Measurements from ENCODE around the gene ST8SIA5. TPM values are rescaled to one million over a fixed set of nuclear protein-coding genes. Genes with fewer than 3 reads are reported as not detected.

Gene ST8SIA5
- total RNA-seq, 1 experiment from 2014 or later, result not detected

DNA sequence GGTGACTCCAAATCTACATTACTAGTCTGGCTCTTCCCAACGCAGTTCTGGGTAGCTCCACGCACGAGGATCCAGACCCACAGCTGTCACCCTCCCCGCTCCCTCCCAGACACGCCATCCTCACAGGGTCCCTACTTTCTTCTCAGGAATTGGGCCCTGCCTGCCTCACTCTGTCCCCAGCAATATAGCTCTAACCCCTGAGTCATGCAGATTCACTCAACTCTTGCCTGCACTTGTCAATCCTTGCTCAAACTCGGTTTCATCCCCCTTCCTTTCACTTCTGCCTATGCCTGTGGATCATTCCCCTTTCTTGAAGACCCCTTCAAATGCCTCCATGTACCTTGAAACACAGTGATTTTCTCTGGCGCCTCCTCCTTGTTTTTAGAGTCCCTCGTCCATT lies 5.0 kb downstream of the ST8SIA5 start:
- no peak for DNase-seq (ENCODE audit: low spot score)
- in situ Hi-C loops (cut with HindIII; ENCODE audit: low sequenced_read_pairs), result no loop called here

- in situ Hi-C loops (cut with HindIII; ENCODE audit: low sequenced_read_pairs), result no loop called here
- no peak for DNase-seq (ENCODE audit: low spot score)
These were observed 6.2 kb downstream of the ST8SIA5 start for GRCh38 chr18:46750626-46751025.

GRCh38 chr18:46748466-46748865 lies 8.4 kb downstream of the ST8SIA5 start:
- in situ Hi-C loops (cut with HindIII; ENCODE audit: low sequenced_read_pairs), result no loop called here

DNA sequence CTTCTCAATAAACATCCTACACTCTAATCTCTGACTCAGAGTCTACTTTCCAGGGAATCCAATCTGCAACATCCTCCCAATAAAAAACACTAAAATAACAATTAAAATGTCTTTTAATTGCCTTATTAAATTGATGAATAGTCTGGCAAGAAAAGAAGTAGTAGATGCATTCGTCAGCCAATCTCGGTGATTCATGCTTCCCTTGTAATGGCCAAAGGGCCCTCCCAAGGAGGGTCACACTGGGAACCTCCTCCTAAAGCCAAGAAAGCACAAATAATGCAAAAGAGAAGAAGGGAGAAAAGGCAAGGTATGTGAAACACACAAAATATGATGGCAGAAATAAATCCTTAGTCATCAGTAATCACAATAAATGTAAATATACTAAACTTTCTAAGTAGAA lies 16.8 kb downstream of the ST8SIA5 start:
- DNase-seq (ENCODE audit: low spot score), result no peak
- in situ Hi-C loops (cut with HindIII; ENCODE audit: low sequenced_read_pairs), result no loop called here

More at GRCh38 chr18:46748466-46748865, 8.4 kb downstream of the ST8SIA5 start:
- no peak for DNase-seq (ENCODE audit: low spot score)

DNA sequence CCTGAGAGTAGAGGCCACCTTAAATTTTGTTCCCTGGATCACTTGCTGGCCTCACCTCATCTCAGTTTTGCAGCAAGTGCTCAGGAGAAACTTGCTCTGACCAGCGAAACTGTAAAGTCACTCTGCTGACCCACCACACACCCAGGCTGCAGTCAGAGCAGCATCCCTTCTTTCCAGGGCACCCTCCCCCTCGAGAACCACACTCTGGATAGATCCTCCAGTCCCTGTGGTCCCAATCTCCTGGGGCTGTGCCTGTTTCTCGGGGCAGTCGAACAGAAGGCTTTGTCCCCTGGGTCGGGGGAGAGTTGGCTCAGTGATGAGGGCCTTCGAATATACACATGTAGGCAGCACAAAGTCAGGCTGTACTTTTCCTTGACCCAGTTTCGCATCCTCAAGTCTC lies 18.4 kb downstream of the ST8SIA5 start:
- peak; percentile 40 for DNase-seq (ENCODE audit: low spot score)
- in situ Hi-C loops (cut with HindIII; ENCODE audit: low sequenced_read_pairs), result no loop called here

DNA sequence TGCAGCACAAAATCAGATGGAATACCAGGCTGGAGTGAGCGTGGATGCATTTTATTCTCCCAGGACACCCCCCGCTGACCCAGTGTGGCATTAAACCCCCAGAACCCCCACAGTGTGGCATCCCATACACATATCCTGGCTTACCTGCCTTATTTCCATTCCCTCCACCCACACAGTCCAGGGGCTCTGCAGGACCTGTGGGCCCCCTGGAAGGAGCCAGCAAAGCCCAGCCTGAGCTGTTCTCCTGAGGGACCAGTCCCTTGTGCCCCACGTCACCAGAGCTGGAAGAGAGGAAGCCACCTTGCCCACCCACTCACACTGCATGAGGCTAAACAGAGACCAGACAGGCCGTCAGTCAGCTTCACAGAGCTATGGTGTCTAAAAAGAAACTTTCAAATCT lies 20.1 kb downstream of the ST8SIA5 start:
- DNase-seq (ENCODE audit: low spot score), result no peak
- in situ Hi-C loops (cut with HindIII; ENCODE audit: low sequenced_read_pairs), result no loop called here

GRCh38 chr18:46736135-46736534 lies 20.7 kb downstream of the ST8SIA5 start:
- no peak for DNase-seq (ENCODE audit: low spot score)
- in situ Hi-C loops (cut with HindIII; ENCODE audit: low sequenced_read_pairs), result no loop called here

GRCh38 chr18:46734981-46735380 lies 21.9 kb downstream of the ST8SIA5 start:
- in situ Hi-C loops (cut with HindIII; ENCODE audit: low sequenced_read_pairs), result no loop called here
- DNase-seq (ENCODE audit: low spot score), result no peak

DNA sequence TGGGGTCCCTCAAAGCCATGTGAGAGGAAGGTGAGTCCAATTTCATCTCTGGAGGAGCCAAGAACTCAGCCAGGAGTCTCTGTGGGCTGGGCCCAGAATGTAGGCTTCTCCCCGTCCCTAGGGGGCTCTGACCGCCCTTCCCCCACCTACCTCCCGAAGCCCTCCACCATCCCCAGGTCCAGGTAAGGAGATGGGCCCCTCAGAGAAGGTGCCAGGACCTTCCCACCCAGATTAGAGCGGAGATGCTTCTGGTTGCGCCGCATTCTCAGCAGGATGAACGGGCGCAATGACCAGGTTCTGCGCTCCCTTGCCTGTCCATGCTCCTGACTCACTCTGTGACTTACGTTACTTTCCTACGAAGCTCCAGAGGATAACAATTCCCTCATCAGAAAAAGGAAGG lies 23.0 kb downstream of the ST8SIA5 start:
- no peak for DNase-seq (ENCODE audit: low spot score)
- in situ Hi-C loops (cut with HindIII; ENCODE audit: low sequenced_read_pairs), result no loop called here

DNA sequence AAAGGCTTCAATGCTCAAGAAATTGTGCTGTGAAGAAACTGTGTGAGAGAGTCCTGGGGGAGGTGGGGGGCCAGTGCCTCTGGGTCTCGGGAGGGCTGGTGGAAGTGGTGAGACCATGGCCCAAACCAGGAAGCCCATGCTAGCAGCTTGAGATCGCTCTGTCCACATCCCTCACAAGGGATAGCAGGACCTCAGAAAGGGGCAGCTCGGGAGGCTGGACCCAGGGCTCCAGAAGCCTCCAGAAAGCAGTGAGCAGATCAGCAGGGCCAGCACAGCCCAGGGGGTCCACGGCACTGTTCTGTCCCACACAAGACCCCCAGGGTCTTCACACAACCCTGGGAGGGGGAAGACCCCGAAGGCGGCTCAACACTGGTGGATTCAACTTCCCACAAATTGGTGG lies 24.1 kb downstream of the ST8SIA5 start:
- in situ Hi-C loops (cut with HindIII; ENCODE audit: low sequenced_read_pairs), result no loop called here
- DNase-seq (ENCODE audit: low spot score), result no peak

DNA sequence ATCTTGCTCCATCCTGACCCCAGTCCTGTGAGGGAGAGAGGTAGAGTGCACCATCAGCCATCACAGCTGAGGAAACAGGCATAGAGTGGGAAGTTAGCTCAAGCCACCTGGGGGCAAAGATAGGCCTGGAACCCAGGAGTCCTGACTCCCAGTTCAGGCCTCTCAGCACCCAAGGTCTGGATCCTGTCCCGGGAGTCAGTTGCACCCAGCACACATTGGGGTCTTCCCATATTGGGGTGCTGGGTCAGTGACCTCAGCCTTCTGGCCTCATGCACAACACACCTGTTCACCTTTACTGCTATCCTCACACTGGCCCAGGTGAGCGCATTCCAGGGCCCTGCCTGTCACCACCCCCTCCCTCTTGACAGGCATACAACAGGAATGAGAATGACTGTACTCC lies 24.7 kb downstream of the ST8SIA5 start:
- DNase-seq (ENCODE audit: low spot score), result no peak
- in situ Hi-C loops (cut with HindIII; ENCODE audit: low sequenced_read_pairs), result no loop called here

GRCh38 chr18:46731316-46731715 lies 25.5 kb downstream of the ST8SIA5 start:
- DNase-seq (ENCODE audit: low spot score), result no peak
- in situ Hi-C loops (cut with HindIII; ENCODE audit: low sequenced_read_pairs), result no loop called here

- in situ Hi-C loops (cut with HindIII; ENCODE audit: low sequenced_read_pairs), result no loop called here
- DNase-seq (ENCODE audit: low spot score), result peak; percentile 94
These were observed 28.5 kb downstream of the ST8SIA5 start for GRCh38 chr18:46728219-46728930.

DNA sequence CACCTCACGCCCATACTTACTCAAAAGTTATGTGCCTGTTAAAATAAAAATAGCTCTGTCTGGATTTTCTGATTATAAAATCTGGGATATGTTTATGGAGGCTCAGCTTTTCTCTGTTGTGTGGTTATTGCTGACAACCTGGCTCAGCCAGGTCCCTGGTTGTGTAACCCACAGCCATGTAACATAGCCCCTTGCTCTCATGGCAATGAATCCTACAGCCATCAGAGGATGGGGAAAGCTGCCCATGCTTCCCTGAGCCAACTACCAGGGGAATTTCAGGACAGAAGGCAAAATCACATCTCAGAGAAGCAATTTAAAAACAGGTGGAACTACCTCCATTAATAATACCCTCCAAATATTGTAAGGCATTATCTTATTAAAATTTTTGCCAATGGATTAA lies 29.7 kb downstream of the ST8SIA5 start:
- DNase-seq (ENCODE audit: low spot score), result peak; percentile 72
- in situ Hi-C loops (cut with HindIII; ENCODE audit: low sequenced_read_pairs), result no loop called here

DNA sequence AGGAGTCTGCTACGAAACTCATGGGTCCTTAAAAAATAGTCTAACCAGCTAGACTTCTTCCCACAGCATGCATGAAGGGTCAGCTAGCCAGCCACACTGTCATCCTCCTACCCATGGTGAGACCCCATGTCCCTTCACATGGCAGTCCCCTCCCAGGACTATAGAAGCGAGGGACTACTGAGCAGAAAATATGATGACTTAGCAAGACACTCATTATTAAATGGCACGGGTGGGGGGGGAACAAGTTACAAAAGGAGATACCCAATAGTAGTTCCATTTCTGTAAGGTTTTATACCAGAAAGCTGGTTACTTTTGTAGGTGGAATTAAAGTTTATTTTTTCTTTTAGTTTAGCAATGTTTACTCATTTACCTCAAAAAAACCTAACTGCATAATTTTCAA lies 31.5 kb downstream of the ST8SIA5 start:
- no peak for DNase-seq (ENCODE audit: low spot score)
- in situ Hi-C loops (cut with HindIII; ENCODE audit: low sequenced_read_pairs), result no loop called here

DNA sequence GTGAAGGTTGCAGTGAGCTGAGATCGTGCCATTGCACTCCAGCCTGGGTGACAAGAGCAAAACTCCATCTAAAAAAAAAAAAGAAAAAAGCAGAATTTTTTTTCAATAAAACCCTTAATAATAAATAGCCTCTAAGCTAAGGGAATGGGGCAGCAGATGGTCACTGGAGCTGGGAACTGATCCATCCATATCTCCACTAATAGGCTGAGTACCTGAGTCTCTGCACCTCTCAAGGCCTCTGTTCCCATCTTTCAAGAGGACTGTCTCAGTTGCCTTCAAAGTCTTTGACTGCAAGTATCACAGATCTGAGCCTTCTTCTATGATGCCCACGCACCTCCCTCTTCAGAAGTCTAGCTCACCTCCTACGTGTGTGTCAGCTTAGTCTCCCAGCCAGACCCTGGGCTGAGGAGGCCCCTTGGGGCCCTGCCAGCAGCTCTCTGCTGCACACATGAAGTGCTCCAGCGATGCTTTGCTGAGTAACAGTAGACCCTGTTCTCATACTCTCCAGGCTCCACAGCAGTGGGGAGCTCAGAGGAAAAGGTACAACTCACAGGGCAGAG lies 32.9 kb downstream of the ST8SIA5 start:
- in situ Hi-C loops (cut with HindIII; ENCODE audit: low sequenced_read_pairs), result no loop called here
- DNase-seq (ENCODE audit: low spot score), result peak; percentile 87

DNA sequence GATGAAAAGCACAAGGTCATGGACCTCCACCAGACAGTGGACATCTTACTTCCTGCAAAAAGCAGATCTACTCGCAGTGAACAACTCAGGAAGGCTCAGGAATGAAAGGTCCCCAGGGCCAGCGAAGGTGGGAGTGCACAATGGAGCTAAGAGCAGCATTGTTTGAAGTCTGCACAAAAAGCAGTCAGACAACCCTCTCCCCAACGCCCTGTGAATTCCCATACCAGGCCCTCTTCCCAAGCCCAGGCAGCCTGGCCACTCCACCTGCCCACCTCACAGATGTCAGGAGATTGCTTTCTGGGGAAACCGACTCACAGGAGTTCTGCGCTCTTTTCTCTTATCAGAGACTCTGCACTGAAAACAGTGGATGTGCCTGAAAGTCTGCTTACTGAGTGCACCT lies 34.8 kb downstream of the ST8SIA5 start:
- in situ Hi-C loops (cut with HindIII; ENCODE audit: low sequenced_read_pairs), result no loop called here
- no peak for DNase-seq (ENCODE audit: low spot score)

- in situ Hi-C loops (cut with HindIII; ENCODE audit: low sequenced_read_pairs), result no loop called here
- DNase-seq (ENCODE audit: low spot score), result peak; percentile 87
These were observed 35.5 kb downstream of the ST8SIA5 start for GRCh38 chr18:46721331-46721730.

DNA sequence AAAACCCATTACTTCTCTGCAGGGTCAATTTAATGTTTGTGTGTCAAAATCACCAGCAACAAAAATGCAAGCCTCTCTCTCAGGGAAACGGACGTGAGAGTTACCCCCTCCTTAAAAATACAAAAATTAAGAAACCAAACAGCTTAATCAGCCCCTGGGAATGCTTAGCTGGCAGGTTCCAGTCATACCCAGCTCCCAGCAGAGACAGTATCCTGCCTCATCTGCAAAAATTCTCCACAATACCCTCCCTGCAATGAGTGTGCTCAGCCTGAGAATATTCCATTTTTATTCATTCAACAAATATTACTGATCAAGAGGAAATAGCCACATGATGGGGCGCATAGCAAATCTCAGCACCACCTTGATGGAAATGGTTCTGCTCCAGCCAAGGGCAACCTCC lies 36.3 kb downstream of the ST8SIA5 start:
- DNase-seq (ENCODE audit: low spot score), result no peak
- in situ Hi-C loops (cut with HindIII; ENCODE audit: low sequenced_read_pairs), result no loop called here

- in situ Hi-C loops (cut with HindIII; ENCODE audit: low sequenced_read_pairs), result no loop called here
- no peak for DNase-seq (ENCODE audit: low spot score)
These were observed 36.8 kb downstream of the ST8SIA5 start for GRCh38 chr18:46720092-46720491.

DNA sequence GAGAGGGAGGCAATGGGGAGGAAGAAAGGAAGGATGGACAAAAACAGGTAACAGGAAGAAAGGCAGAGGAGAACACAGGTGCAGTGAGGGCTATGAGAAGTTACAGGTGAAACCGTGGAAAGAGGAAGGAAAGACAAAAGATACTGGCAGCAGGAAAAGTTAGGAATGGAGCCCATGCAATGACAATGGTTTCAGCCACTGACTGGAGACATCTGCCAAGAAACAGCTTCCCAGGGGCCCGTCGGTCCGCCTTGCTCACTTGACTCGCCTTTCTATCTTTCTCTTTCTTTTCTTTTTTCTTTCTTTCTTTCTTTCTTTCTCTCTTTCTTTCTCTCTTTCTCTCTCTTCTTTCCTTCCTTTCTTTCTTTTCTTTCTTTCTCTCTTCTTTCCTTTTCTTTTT lies 37.5 kb downstream of the ST8SIA5 start:
- peak; percentile 61 for DNase-seq (ENCODE audit: low spot score)
- in situ Hi-C loops (cut with HindIII; ENCODE audit: low sequenced_read_pairs), result no loop called here
